ENCODE data around the gene CDADC1.

Gene CDADC1

DNA sequence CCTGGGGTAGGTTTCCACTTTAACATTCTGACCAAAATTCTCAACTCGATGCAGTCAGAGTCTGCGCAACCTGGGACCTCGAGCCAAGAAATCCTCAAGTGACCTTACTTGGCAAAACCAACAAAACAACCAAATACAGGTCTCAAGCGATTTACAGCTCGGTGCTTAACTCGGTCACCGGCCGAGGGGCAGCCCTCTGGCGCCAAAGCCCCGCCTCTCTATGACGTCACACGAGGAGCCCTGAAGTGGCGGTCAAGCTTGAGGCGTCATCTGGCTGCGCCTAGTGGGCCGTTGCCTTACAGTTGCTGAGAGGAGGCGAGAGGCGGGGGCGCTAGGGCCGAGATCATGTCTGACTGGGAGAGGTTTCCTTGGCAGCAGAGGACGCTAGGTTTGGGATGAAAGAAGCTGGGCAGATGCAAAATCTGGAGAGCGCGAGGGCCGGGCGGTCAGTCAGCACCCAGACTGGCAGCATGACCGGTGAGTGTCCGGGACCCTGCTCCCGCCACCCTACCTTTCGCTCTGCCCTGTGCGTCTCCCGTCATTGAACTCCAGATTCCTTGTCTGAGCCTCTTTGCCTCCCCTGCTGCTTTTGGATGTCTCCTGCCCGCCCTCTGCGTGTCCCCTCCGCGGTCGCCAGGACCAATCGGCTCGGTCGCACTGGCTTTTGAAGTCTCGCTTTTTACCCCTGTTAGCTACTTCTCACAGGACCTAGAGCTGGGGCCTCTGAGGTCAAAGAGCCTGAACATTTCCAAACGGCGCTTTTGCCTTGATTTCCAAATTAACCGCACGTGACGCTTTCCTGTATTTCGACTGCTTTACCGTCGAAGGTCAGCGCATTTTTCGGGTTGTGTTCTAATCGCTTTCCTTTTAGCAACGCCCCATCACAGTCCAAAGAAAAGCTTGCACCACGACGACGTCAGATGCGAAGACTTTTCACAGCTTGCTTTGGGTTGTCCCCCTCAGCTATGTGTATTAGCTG lies at the start of gene CDADC1:
Gene CDADC1 (plus strand): TSS at position 283 of the 979 bp plus-strand sequence. CDS start 113 bp downstream, at position 396.
- peak; percentile 98 for DNase-seq

GRCh38 chr13:49206641-49207040 lies 41.1 kb upstream of the CDADC1 start:
- DNase-seq: no peak

- DNase-seq: no peak
These were observed 39.1 kb upstream of the CDADC1 start for GRCh38 chr13:49208619-49209018.

GRCh38 chr13:49210114-49210513 lies 37.6 kb upstream of the CDADC1 start:
- no peak for DNase-seq

DNA sequence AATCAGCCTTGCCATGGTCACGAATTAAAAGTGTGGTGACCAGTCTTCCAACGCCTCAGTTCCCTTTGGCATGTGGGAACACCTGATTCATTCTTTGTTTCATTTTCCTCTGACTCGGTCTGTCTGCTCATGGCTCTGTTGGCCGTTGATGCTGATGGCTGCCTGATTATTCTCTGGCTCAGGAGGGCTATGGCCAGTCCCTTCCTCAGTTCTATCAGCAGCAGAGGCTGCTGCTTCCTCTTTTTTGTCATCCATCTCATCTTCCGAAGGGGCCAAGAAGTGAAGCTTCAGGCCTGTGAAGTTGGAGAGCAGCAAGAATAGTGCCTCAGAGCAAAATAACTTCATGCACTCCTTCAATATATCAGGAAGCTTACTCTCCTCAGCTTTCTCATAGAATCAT lies 37.1 kb upstream of the CDADC1 start:
- no peak for DNase-seq

- DNase-seq: no peak
These were observed 34.2 kb upstream of the CDADC1 start for GRCh38 chr13:49213539-49213938.

DNA sequence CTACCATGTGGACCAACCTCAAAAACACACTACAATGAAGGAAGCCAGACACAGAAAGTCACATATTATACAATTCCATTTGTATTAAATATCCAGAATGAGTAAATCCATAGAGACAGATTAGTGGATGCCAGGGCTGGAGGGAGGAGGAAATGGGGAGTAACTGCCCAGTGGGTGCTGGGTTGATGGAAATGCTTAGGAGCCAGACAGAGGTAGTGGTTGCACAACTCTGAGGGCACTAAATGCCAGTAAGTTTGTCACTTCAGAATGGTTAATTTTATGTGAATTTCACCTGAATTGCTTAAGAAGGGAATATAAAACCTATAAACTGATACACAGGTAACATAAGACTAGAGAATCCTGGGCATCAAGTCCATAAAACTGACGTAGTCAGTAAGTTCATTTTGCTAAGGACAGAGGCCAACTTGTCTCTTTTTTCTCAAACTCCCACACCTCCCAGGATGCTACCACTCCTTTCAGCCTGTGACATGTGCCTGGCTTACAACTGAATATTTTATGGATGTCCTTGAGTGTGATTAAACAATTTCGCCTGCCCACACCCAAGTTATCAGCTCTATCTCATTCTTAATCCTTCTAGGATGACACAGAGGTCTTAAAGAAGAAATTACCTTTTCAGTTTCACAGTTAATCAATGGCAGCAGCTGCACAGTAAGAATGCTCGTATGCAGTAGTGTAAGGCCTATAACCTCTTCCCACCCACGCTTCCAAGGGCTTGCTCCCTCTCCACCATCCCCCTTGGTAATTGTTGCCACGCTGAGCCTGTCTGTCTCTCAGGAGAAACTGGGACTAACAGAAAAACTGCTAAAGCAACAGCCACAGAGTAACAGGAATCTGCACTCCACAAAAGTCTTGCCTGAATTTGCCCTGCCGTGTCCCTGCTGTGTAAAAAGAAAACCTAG lies 33.5 kb upstream of the CDADC1 start:
- DNase-seq: no peak

DNA sequence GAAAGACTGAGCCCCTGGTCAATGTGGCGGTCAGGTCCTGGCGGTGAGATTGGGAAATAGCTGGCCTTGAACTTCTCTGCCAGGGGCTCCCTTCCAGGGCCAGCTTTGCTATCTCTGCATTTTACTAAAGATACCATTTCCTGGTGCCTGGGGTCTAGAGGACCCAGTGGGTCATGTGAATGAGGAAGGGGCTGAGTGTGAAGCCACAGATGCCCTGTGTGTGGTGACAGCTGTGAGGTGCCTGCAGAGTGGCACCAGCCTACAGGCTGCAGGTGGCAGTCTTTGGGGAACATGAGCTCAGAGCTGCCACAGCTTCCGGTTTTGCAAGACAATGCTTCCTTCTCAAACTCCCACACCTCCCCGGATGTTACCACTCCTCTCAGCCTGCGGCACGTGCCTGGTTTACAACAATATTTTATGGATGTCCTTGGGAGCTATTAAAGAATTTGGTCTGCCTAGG lies 32.8 kb upstream of the CDADC1 start:
- peak; percentile 77 for DNase-seq

DNA sequence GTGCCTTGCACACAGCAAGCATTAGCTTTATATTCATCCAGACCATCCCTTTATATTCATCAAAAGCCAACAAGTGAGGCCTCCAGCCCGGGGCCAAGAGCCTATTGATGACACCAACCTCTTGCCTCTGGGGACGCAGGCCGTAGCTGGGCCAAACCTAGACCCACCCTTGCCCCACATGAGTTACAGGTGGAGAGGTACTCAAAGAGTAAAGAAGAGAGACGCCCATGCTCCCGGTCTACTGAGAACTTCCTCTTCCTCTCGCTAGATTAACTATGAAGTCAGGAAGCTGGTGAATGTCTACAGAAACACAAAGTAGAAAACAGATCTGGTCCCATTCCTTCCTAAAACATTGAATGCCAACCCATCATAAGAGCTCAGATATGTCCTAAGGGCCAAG lies 31.4 kb upstream of the CDADC1 start:
- no peak for DNase-seq

DNA sequence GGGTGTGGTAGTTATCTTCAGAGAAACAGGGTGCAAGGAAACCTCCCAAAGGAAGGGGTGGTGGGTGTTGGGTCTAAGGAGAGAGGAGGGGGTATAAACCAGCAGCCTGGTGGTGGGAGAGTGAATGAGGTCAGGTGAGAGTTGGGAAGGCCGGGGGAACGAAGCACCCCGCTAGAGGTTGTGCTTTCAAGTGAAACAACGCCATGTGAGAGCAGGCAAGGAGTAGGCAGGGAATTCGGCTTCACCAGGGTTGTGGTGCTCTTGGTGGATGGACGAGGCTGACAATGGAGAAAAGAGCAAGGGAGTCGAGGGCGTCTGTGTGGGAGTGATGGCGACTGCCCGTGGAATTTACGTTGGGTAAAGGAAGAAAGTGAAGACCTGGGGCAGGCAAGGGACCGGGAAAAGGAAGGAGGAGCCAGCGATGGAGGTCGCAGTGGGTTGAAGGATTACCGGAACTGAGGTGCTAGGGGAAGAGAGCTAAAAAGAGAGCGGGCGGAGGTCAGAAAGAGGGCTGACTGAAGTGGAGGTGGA lies 29.7 kb upstream of the CDADC1 start:
- DNase-seq: no peak

GRCh38 chr13:49218493-49219051 lies 29.2 kb upstream of the CDADC1 start:
- no peak for DNase-seq

DNA sequence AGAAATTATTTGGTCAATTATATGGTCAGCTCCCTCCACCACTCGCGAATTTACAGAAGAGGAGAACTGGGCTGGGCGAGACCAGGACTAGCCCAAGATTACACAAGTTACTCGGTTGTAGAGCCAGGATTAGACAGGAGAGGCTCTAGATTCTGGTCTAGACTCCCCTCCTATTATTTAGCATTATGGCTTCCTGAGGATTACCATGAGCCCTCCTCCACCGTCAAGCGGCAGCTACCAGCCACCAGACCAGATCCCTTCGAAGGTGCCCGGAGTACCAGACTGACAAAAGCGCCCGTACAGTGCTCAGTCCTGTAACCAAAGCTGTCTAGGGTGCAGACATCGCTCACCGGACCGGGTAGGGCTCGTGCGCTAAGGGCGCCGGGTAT lies 28.1 kb upstream of the CDADC1 start:
- no peak for DNase-seq

DNA sequence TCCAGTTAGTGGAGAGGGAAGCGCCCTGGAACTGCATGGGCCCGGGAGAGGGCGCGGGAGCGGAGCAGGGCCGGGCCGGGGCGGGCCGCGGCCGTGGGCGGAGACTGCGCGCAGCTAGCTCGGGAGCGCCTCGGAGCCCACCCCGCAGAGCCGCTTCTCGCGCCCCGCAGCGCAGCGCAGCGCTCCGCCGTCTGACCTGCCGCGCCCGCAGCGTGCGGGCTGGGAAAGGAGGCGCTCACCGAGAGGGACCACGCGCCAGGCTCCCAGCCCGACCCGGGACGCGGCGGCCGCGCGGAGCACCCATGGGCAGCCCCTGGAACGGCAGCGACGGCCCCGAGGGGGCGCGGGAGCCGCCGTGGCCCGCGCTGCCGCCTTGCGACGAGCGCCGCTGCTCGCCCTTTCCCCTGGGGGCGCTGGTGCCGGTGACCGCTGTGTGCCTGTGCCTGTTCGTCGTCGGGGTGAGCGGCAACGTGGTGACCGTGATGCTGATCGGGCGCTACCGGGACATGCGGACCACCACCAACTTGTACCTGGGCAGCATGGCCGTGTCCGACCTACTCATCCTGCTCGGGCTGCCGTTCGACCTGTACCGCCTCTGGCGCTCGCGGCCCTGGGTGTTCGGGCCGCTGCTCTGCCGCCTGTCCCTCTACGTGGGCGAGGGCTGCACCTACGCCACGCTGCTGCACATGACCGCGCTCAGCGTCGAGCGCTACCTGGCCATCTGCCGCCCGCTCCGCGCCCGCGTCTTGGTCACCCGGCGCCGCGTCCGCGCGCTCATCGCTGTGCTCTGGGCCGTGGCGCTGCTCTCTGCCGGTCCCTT lies 27.5 kb upstream of the CDADC1 start, which contains the start of gene MLNR:
Gene MLNR (plus strand): TSS at position 303 of the 820 bp plus-strand sequence. CDS start 0 bp downstream, at position 303.
- DNase-seq: peak; percentile 18

GRCh38 chr13:49220856-49221589 lies 26.7 kb upstream of the CDADC1 start:
- peak; percentile 63 for DNase-seq

GRCh38 chr13:49221590-49221965 lies 26.1 kb upstream of the CDADC1 start:
- DNase-seq: no peak

DNA sequence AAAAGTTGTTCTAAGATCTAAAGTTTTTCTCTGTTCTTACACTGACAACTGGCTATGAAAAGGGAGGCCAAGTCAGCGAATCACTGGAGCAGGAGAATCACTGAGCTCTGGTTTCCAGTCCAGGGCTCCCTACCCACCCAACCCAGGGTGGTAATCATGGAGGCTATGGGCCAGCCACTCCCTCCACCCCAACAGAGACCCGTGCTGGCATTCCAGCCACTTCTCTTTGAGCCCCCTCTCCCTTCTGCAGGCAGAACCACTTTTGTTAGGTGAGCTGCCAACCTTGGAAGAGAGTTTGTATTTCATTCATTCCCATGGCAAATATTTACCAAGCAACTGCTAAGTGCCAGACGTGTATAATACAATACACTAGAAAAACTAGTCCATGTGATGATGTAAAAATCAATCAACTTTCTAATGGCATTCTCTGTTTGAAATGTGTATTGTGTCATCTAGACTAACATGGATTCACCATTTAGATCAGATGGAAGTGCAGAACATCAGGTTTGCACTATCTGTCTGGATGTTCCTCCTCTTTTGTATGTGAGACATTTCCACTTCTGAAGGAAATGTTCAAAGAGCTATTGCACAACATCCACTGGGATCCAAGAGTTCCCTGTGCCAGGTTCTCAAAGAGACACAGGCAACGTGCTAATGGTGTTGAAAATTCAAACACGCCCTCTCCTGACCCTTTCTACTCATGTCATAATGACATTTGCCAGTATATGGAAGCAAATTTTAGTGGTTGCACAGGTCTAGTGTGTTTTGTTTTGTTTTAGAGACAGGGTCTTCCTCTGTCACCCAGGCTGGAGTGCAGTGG lies 22.3 kb upstream of the CDADC1 start:
- peak; percentile 34 for DNase-seq

- no peak for DNase-seq
These were observed 21.1 kb upstream of the CDADC1 start for GRCh38 chr13:49226613-49227012.

DNA sequence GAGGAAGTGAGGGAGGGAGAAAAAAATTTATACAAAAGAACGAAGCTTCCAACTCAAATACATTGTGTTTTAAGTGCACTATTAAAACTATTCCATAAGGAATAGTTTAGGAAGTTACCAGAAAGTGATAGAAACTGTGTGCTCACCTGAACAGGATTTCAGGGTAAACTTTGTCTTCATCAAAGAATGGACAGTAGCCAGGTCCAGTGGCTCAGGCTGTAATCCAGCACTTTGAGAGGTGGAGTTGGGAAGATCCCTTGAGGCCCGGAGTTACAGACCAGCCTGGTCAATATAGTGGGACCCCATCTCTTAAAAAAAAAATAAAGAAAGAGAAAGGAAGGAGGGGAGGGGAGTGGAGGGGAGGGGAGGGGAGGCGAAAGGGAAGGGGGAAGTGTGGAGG lies 13.0 kb upstream of the CDADC1 start:
- DNase-seq: no peak

- DNase-seq: no peak
These were observed 11.8 kb upstream of the CDADC1 start for GRCh38 chr13:49235856-49236431.

DNA sequence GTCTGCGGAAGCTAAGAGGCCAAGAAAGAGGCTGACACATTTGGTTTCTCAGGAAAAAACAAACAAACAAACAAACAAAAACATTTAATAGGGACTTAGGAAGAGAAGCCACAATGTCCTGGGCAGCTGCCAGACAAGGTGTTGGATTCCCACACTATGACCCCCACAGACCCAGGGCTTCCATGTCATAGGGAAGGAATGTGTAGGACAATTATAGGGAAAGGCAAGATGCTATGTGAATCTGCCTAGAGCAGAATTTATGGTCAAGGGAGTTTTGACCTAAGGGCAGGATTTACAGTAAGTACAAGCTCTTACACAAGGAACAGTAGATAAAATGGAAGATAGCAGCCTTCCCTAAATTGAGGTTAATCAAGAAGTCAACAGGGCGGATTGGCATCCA lies 9.1 kb upstream of the CDADC1 start:
- DNase-seq: no peak

Data from inflammatory macrophage treated with lipopolysaccharide for 4 hours (primary cell).